Esophagus (tissue), 2 donors: ENCODE data around the gene GTPBP6. TPM values are rescaled to one million over a fixed set of nuclear protein-coding genes. Genes with fewer than 3 reads are reported as not detected.
"Not testable (repeated sequence)": the region's sequence is repeated elsewhere in the genome, so short reads cannot be mapped to it uniquely, and the experiment has no call there.

ENCODE experiments used
- H3K27ac ChIP-seq, 2 donors: one replicate each; pipeline ENCODE4 v1.5.1; 2013; ENCODE audit warnings: low read depth in 2 of 2, mild to moderate bottlenecking in 2 of 2, inconsistent platforms in 1 of 2, low read length in 1 of 2, moderate library complexity in 1 of 2
- H3K27me3 ChIP-seq, 2 donors: one replicate each; pipeline ENCODE4 v1.6.1; 2013; ENCODE audit warnings: low read length in 2 of 2, control low read depth in 1 of 2, mild to moderate bottlenecking in 1 of 2; ENCODE audit not compliant: insufficient read depth in 2 of 2, control insufficient read depth in 1 of 2
- H3K36me3 ChIP-seq, 2 donors: one replicate each; pipeline ENCODE4 v1.6.1; 2013; ENCODE audit warnings: low read length in 1 of 2; ENCODE audit not compliant: control insufficient read depth in 2 of 2, insufficient read depth in 2 of 2
- H3K4me1 ChIP-seq, 2 donors: one replicate each; pipeline ENCODE4 v1.6.1; 2013; ENCODE audit warnings: low read length in 1 of 2; ENCODE audit not compliant: control insufficient read depth in 2 of 2, insufficient read depth in 2 of 2
- H3K4me3 ChIP-seq, 2 donors: one replicate each; pipeline ENCODE4 v1.5.1; 2013; ENCODE audit warnings: low read length in 2 of 2, mild to moderate bottlenecking in 2 of 2, low read depth in 1 of 2, moderate library complexity in 1 of 2
- H3K9me3 ChIP-seq, 2 donors: one replicate each; pipeline ENCODE4 v1.6.1; 2013; ENCODE audit warnings: mild to moderate bottlenecking in 2 of 2, low read depth in 1 of 2, low read length in 1 of 2, moderate library complexity in 1 of 2; ENCODE audit not compliant: control insufficient read depth in 2 of 2, insufficient read depth in 1 of 2
- whole genome bisulfite sequencing, 2 donors: extraction: QIAGEN DNeasy Blood & Tissue Kit; methylation state at CpG; one replicate each; pipeline ENCODE4 v1.1.7; 2013; 5-methylcytosine and 5-hydroxymethylcytosine counted together
- polyA plus RNA-seq, 2 donors: library from polyadenylated mRNA; stranded (reverse); fragments of 200-250 nt; gene quantifications; one replicate each; pipeline ENCODE4 v1.2.3, GENCODE V29; 2013
- donor health status: healthy with polysubstance abuse.
- donor health status: Bipolar disorder and iron deficiency.

GTPBP6 gene
- polyA plus RNA-seq, 2 donors: 26.4 to 35.3 TPM

DNA sequence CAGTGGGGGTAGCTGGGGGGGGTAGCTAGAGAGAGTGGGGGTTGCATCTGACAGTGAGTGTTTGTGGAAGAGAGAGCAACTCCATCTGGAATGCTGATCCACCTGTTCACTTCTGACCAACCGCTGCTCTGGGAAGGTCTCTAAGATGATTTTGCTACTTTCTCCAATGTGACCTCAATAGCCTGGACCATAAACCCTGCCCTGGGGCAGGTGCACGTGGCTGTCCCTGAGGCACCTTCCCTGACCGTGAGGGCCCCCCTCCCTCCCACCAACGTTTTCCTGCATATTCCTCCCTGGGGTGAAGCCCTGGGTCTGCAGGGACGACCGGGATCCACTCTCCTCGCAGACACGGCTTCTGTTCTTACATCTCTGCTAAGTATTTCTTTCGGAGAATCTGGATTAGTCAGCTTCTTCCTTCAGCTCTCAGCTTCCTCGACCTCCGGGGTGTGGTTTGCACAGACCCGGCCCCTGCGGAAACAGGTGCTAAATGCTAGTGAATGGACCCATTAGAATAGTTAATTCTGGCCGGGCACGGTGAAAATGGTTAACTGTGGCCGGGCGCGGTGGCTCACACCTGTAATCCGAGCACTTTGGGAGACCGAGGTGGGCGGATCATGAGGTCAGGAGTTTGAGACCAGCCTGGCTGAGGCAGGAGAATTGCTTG is 58.8 kb downstream of the GTPBP6 start:
- Histone ChIP-seq H3K36me3 (no peaks in the 10 kb centered on the region), H3K4me3 (no peak overlapping the region), H3K4me1 (no peaks in the 10 kb centered on the region), H3K9me3 (no peaks in the 10 kb centered on the region), H3K27me3 (no peaks in the 10 kb centered on the region), H3K27ac (no peak overlapping the region)
- WGBS, 2 donors: 63 to 69% methylated on average over 21 of the region's 21 CpGs

- Histone ChIP-seq H3K27me3 (no peaks in the 10 kb centered on the region), H3K9me3 (peaks cover 0 to 3% of the 10 kb centered on the region in 2 donors), H3K27ac (no peak overlapping the region), H3K36me3 (no peaks in the 10 kb centered on the region), H3K4me1 (no peaks in the 10 kb centered on the region), H3K4me3 (no peak overlapping the region)
- WGBS, 2 donors: 73 to 89% methylated on average over 8 of the region's 8 CpGs
Measured at GRCh38 chrX:258291-259040, 60.1 kb downstream of the GTPBP6 start.

GRCh38 chrX:257681-258289 is 60.8 kb downstream of the GTPBP6 start:
- Histone ChIP-seq H3K9me3 (peaks cover 0 to 3% of the 10 kb centered on the region in 2 donors), H3K36me3 (no peaks in the 10 kb centered on the region), H3K27ac (no peak overlapping the region), H3K4me1 (no peaks in the 10 kb centered on the region), H3K4me3 (no peak overlapping the region), H3K27me3 (no peaks in the 10 kb centered on the region)
- 75 to 82% methylated on average over 21 of the region's 21 CpGs for WGBS, 2 donors

DNA sequence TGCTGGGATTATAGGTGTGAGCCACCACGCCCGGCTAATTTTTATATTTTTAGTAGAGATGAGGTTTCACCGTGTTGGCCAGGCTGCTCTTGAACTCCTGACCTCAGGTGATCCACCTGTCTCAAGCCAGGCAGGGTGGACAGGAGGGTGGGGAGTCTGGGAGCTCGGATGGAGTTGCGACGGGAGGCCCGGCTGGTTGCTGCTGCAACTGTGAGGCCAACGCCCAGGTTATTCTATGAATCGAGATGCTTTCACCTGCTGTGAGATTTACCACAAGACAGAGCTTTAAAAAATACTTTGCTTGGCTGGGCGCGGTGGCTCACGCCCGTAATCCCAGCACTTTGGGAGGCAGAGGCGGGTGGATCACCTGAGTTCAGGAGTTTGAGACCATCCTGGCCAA is 61.5 kb downstream of the GTPBP6 start:
- H3K4me3 ChIP-seq, H3K27me3 ChIP-seq, H3K9me3 ChIP-seq, H3K36me3 ChIP-seq, H3K4me1 ChIP-seq, H3K27ac ChIP-seq: not testable (repeated sequence)
- 86 to 90% methylated on average over 14 of the region's 14 CpGs for WGBS, 2 donors

- 83 to 88% methylated on average over 28 of the region's 28 CpGs for WGBS, 2 donors
Measured at GRCh38 chrX:255923-256331, 62.7 kb downstream of the GTPBP6 start.

More at GRCh38 chrX:255923-256331, 62.7 kb downstream of the GTPBP6 start:
- Histone ChIP-seq H3K27ac (no peak overlapping the region), H3K9me3 (peaks cover 0 to 7% of the 10 kb centered on the region in 2 donors), H3K27me3 (no peaks in the 10 kb centered on the region), H3K36me3 (no peaks in the 10 kb centered on the region), H3K4me1 (no peaks in the 10 kb centered on the region), H3K4me3 (no peak overlapping the region)

Other genes starting within 250 kb of the GTPBP6 start
- gene PLCXD1, start 37.4 kb downstream of the GTPBP6 start, polyA plus RNA-seq: 10 to 100 TPM; 14.5 to 19.3 TPM
- 10 to 100 TPM; 18.5 to 54.1 TPM for gene PPP2R3B, start 68.1 kb upstream of the GTPBP6 start, polyA plus RNA-seq